Spleen (tissue), 11 donors: ENCODE measurements around the gene FAM24B. TPM values are rescaled to one million over a fixed set of nuclear protein-coding genes. Genes with fewer than 3 reads are reported as not detected.
"Not testable (repeated sequence)": the region's sequence is repeated elsewhere in the genome, so short reads cannot be mapped to it uniquely, and the experiment has no call there.

Source experiments
- DNase-seq: peaks from one replicate; pipeline ENCODE4 v3.0.0-alpha.2; 2020
- H3K27ac ChIP-seq, 8 donors: fragments of 200-600 bp; sonication (generic) in 7 of 8; 1 replicate in 4 of 8; 2 replicates in 4 of 8; pipeline versions ENCODE4 v1.5.0 to v1.8.0; 2016 to 2021; ENCODE audit warnings: inconsistent platforms in 4 of 8, mild to moderate bottlenecking in 4 of 8, moderate library complexity in 1 of 8
- H3K27me3 ChIP-seq, 7 donors: fragments of 200-600 bp; sonication (generic) in 6 of 7; replicated peaks in 1 of 7; 1 replicate in 4 of 7; 2 replicates in 3 of 7; pipeline versions ENCODE4 v1.5.0 to v1.8.0; 2016 to 2021; ENCODE audit warnings: inconsistent platforms in 3 of 7, mild to moderate bottlenecking in 1 of 7
- H3K36me3 ChIP-seq, 6 donors: fragments of 200-600 bp; sonication (generic) in 5 of 6; 1 replicate in 4 of 6; 2 replicates in 2 of 6; pipeline versions ENCODE4 v1.5.0 to v1.8.0; 2016 to 2021; ENCODE audit warnings: inconsistent platforms in 2 of 6
- H3K4me1 ChIP-seq, 6 donors: fragments of 200-600 bp; sonication (generic) in 5 of 6; 1 replicate in 3 of 6; 2 replicates in 3 of 6; pipeline versions ENCODE4 v1.5.0 to v1.8.0; 2016 to 2021; ENCODE audit warnings: inconsistent platforms in 3 of 6
- H3K4me3 ChIP-seq, 8 donors: fragments of 200-600 bp; sonication (generic) in 7 of 8; 1 replicate in 4 of 8; 2 replicates in 4 of 8; pipeline versions ENCODE4 v1.5.0 to v1.8.0; 2016 to 2021; ENCODE audit warnings: inconsistent platforms in 4 of 8, mild to moderate bottlenecking in 4 of 8, moderate library complexity in 2 of 8
- H3K9me3 ChIP-seq, 8 donors: fragments of 200-600 bp; sonication (generic) in 7 of 8; 1 replicate in 4 of 8; 2 replicates in 4 of 8; pipeline versions ENCODE4 v1.5.0 to v1.8.0; 2016 to 2021; ENCODE audit warnings: inconsistent platforms in 4 of 8
- POLR2A ChIP-seq, 3 donors: fragments of 450-650 bp; IDR thresholded peaks; one replicate each; pipeline ENCODE4 v1.5.1; 2017; ENCODE audit warnings: antibody characterized with exemption in 3 of 3, mild to moderate bottlenecking in 1 of 3
- POLR2AphosphoS5 ChIP-seq, 3 donors: sonication (generic); formaldehyde crosslinking; IDR thresholded peaks; one replicate each; pipeline ENCODE4 v1.5.1; 2017; ENCODE audit warnings: antibody characterized with exemption in 3 of 3
- WGBS, 5 donors: extraction: QIAGEN DNeasy Blood & Tissue Kit in 3 of 5; methylation state at CpG; one replicate each; pipeline versions ENCODE4 v1.1.5 to v1.1.7; 2013 to 2018; 5-methylcytosine and 5-hydroxymethylcytosine counted together
- intact Hi-C: fragments of 100-400 bp; cut with DNase I; formaldehyde crosslinking; loops from one replicate; pipeline ENCODE4 v1.15.0; 2023; ENCODE audit warnings: low total_unique reads
- polyA plus RNA-seq, 3 donors: library from polyadenylated mRNA; stranded (reverse); fragments of 200-250 nt; gene quantifications; one replicate each; pipeline ENCODE4 v1.2.1, GENCODE V29; 2013
- total RNA-seq, 7 donors: library from RNA; depleted of rRNA in 3 of 7; stranded (reverse); fragments of >200 nt in 3 of 7; fragmentation: NEBNext Ultra II Directional in 4 of 7; extraction: Animal tissue kit (Norgen Biotek cat#: 25700) in 4 of 7; gene quantifications; one replicate each; pipeline versions ENCODE4 v1.1.0 to v1.2.1, GENCODE V29; 2016 to 2021
- TF ChIP-seq, protein P1 (sequence below), 11 experiments: fragments of 200-600 bp in 7 of 11; fragments of 450-650 bp in 4 of 11; sonication (generic) in 4 of 11; IDR thresholded peaks in 8 of 11; conservative IDR thresholded peaks in 3 of 11; 1 replicate in 7 of 11; 2 replicates in 4 of 11; pipeline versions ENCODE4 v1.4.0 to v1.8.0; 2016 to 2021; ENCODE audit warnings: antibody characterized with exemption in 11 of 11, inconsistent platforms in 4 of 11, mild to moderate bottlenecking in 1 of 11
- donor health status: healthy with polysubstance abuse.
- donor health status: DM: no; HTN: no; CAD: no; lungs with moderate emphysema.
- donor health status: DM: no; HTN: no; CAD: no.
- donor health status: Bipolar disorder and iron deficiency.
- donor health status: healthy.
- donor health status: DM: no; HTN: no; CAD: no.
- donor health status: DM: yes; HTN: yes; CAD: no.

FAM24B gene
- total and polyA plus RNA-seq, 10 donors = 2.8 to 8.5 (median 5.7) TPM

DNA sequence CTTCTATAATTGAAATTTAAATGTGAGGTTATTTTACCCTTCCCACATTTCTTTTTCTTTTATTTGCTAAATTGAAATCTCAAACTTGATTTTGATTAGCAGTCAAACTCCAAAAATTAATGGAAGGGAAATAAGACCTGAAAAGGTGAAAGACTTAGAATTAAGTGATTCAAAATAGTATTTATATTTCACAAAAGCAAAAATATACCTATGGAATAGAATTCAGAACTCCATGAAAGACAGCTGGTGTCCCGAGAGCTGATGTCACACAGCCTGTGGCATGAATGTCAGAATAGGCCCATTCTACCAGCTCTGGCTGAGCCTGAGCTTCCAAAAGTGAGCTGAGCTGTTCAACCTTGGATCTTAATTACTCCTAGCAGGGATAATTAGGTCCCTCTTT lies 30.9 kb upstream of the FAM24B start, which contains the start of gene FAM24A:
FAM24A (plus strand) TSS at position 301 of the 400 bp plus-strand sequence. CDS start 1,025 bp downstream, outside the sequence.
- intact Hi-C loops = no loop called here
- H3K36me3 ChIP-seq = no peaks in the 10 kb centered on the region
- no peaks in the 10 kb centered on the region for H3K9me3 ChIP-seq
- WGBS, 5 donors = 73 to 86% (median 79%) methylated on average over 1 of the region's 1 CpG
- H3K27ac ChIP-seq = no peak within 1 kb of the TSS
- no peaks in the 10 kb centered on the region for H3K4me1 ChIP-seq
- no peaks in the 10 kb centered on the region for H3K27me3 ChIP-seq
- H3K4me3 ChIP-seq = no peak within 1 kb of the TSS
- DNase-seq = no peak
- TF ChIP-seq POLR2A (IDR thresholded peaks at IDR 0.05) = no peak
- TF ChIP-seq POLR2AphosphoS5 (IDR thresholded peaks at IDR 0.05) = no peak
- TF ChIP-seq, protein P1, sequence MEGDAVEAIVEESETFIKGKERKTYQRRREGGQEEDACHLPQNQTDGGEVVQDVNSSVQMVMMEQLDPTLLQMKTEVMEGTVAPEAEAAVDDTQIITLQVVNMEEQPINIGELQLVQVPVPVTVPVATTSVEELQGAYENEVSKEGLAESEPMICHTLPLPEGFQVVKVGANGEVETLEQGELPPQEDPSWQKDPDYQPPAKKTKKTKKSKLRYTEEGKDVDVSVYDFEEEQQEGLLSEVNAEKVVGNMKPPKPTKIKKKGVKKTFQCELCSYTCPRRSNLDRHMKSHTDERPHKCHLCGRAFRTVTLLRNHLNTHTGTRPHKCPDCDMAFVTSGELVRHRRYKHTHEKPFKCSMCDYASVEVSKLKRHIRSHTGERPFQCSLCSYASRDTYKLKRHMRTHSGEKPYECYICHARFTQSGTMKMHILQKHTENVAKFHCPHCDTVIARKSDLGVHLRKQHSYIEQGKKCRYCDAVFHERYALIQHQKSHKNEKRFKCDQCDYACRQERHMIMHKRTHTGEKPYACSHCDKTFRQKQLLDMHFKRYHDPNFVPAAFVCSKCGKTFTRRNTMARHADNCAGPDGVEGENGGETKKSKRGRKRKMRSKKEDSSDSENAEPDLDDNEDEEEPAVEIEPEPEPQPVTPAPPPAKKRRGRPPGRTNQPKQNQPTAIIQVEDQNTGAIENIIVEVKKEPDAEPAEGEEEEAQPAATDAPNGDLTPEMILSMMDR (IDR thresholded peaks at IDR 0.05 in 8 of 11, conservative IDR thresholded peaks at IDR 0.05 in 3 of 11) = no peak

DNA sequence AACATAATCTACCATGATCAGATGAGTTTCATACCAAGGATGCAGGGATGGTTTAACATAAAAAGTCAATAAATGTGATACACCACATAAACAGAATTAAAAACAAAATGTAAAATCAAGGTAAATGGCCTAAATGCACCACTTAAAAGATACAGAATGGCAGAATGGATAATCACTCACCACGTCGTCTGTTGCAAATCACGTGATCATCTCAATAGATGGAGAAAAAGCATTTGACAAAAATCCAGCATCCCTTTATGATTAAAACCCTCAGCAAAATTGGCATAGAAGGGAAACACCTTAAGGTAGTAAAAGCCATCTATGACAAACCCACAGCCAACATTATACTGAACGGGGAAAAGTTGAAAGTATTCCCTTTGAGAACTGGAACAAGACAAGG lies 24.5 kb upstream of the FAM24B start:
- H3K4me1 ChIP-seq, H3K27ac ChIP-seq, H3K36me3 ChIP-seq, DNase-seq, H3K4me3 ChIP-seq, intact Hi-C loops, H3K27me3 ChIP-seq: not testable (repeated sequence)
- WGBS, 5 donors = 73 to 82% (median 80%) methylated on average over 4 of the region's 4 CpGs
- peaks cover 0 to 11% (median 7%) of the 10 kb centered on the region in 8 donors for H3K9me3 ChIP-seq

DNA sequence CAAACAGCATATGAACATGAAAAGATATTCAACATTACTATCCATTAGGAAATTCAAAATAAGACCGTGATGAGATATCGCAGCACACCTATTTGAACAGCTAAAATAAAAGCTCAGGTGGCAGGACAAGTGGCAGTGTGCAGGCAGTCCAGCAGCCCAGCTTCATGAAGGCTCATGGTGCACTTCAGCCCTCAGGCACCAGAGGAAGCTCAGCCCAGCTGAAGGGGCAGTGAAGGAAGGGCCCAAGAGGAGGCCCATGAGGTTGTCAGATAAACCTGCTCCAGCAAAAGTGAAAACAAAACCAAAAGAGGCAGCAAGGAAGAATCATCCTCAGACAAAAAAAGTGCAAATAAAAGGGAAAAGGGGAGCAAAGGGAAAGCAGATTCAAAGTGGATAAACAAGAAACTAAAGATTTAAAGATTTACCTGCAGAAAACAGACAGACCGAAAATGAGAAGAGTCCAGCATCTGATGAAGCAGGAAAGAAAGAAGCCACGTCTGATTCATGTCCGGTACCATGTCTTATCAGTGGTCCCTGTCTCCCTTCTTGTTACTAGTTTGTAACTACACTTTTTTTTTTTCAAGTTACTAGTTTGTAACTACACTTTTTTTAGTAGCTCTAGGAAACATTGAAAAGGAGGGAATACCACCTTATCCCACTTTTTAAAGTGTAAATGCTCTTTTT lies 15.0 kb upstream of the FAM24B start:
- intact Hi-C loops = no loop called here
- H3K4me3 ChIP-seq = no peak overlapping the region
- H3K36me3 ChIP-seq = no peaks in the 10 kb centered on the region
- TF ChIP-seq POLR2AphosphoS5 (IDR thresholded peaks at IDR 0.05) = no peak
- no peak for TF ChIP-seq POLR2A (IDR thresholded peaks at IDR 0.05)
- TF ChIP-seq, protein P1 (IDR thresholded peaks at IDR 0.05 in 8 of 11, conservative IDR thresholded peaks at IDR 0.05 in 3 of 11) = no peak
- H3K27me3 ChIP-seq = no peaks in the 10 kb centered on the region
- H3K9me3 ChIP-seq = no peaks in the 10 kb centered on the region
- 86 to 93% (median 89%) methylated on average over 5 of the region's 5 CpGs for WGBS, 5 donors
- no peaks in the 10 kb centered on the region for H3K4me1 ChIP-seq
- no peak for DNase-seq
- H3K27ac ChIP-seq = no peak overlapping the region

DNA sequence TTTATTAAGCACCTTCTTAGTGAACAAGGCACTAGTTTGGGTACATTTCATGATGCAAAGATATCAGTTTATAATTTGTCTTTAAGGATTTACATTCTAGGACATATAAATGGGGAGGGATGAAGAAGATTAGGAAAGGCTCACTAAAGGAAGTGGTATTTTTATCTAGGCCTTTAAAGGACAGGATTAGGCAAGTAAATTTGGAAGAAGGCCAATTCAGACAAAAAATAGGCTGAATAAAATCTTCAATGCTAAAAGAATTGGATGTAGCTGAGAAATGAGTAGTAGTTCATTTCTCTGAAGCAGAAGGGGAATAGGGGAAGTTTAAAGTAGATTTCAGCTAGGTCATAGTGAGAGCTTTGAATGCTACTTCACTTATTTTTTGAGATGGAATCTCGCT lies 4.8 kb upstream of the FAM24B start:
- H3K36me3 ChIP-seq = no peaks in the 10 kb centered on the region
- H3K9me3 ChIP-seq = no peaks in the 10 kb centered on the region
- no peak for DNase-seq
- no peak overlapping the region for H3K27ac ChIP-seq
- no peak overlapping the region for H3K4me3 ChIP-seq
- WGBS, 5 donors = 78 to 100% (median 81%) methylated on average over 1 of the region's 1 CpG
- TF ChIP-seq, protein P1 (IDR thresholded peaks at IDR 0.05 in 8 of 11, conservative IDR thresholded peaks at IDR 0.05 in 3 of 11) = no peak
- TF ChIP-seq POLR2A (IDR thresholded peaks at IDR 0.05) (no peak), POLR2AphosphoS5 (IDR thresholded peaks at IDR 0.05) (no peak)
- peaks cover 0 to 12% (median 9%) of the 10 kb centered on the region in 6 donors for H3K4me1 ChIP-seq
- peaks cover 0 to 6% (median 0%) of the 10 kb centered on the region in 7 donors for H3K27me3 ChIP-seq
- intact Hi-C loops = no loop called here
